Parathyroid adenoma (tissue), 2 donors: ENCODE results near the gene MPV17.
A peak's percentile ranks its signal among the peaks of the same experiment; 100 is the strongest.
"Not testable (repeated sequence)": the region's sequence is repeated elsewhere in the genome, so short reads cannot be mapped to it uniquely, and the experiment has no call there.

Experiments
- H2AFZ ChIP-seq: fragments of 300-600 bp; sonication (generic); one replicate; pipeline ENCODE4 v1.7.0; 2017; ENCODE audit warnings: antibody characterized with exemption, mild to moderate bottlenecking
- H3K27ac ChIP-seq: fragments of 300-600 bp; sonication (generic); one replicate; pipeline ENCODE4 v1.7.0; 2017
- H3K27me3 ChIP-seq: fragments of 300-600 bp; sonication (generic); one replicate; pipeline ENCODE4 v1.7.0; 2017; ENCODE audit warnings: low read length; ENCODE audit not compliant: control insufficient read depth, insufficient read depth
- H3K36me3 ChIP-seq: fragments of 300-600 bp; sonication (generic); one replicate; pipeline ENCODE4 v1.7.0; 2017; ENCODE audit warnings: low read length; ENCODE audit not compliant: control insufficient read depth, insufficient read depth
- H3K4me1 ChIP-seq: fragments of 300-600 bp; sonication (generic); one replicate; pipeline ENCODE4 v1.7.0; 2017; ENCODE audit warnings: control low read depth
- H3K4me2 ChIP-seq: fragments of 300-600 bp; sonication (generic); one replicate; pipeline ENCODE4 v1.7.0; 2017; ENCODE audit warnings: low read length
- H3K4me3 ChIP-seq: fragments of 300-600 bp; sonication (generic); one replicate; pipeline ENCODE4 v1.7.0; 2017; ENCODE audit warnings: low read depth, low read length
- H3K79me2 ChIP-seq: fragments of 300-600 bp; sonication (generic); one replicate; pipeline ENCODE4 v1.7.0; 2017; ENCODE audit warnings: control low read depth
- H3K9ac ChIP-seq: fragments of 300-600 bp; sonication (generic); one replicate; pipeline ENCODE4 v1.7.0; 2017; ENCODE audit warnings: mild to moderate bottlenecking
- H3K9me3 ChIP-seq: fragments of 300-600 bp; sonication (generic); one replicate; pipeline ENCODE4 v1.7.0; 2017; ENCODE audit warnings: low read length; ENCODE audit not compliant: control insufficient read depth
- TF ChIP-seq, protein P1 (sequence below): fragments of 300-600 bp; sonication (generic); IDR thresholded peaks from one replicate; pipeline ENCODE4 v1.7.0; 2017; ENCODE audit warnings: antibody characterized with exemption, mild to moderate bottlenecking
- donor health status: primary hyperparathyroidism.

Gene MPV17

DNA sequence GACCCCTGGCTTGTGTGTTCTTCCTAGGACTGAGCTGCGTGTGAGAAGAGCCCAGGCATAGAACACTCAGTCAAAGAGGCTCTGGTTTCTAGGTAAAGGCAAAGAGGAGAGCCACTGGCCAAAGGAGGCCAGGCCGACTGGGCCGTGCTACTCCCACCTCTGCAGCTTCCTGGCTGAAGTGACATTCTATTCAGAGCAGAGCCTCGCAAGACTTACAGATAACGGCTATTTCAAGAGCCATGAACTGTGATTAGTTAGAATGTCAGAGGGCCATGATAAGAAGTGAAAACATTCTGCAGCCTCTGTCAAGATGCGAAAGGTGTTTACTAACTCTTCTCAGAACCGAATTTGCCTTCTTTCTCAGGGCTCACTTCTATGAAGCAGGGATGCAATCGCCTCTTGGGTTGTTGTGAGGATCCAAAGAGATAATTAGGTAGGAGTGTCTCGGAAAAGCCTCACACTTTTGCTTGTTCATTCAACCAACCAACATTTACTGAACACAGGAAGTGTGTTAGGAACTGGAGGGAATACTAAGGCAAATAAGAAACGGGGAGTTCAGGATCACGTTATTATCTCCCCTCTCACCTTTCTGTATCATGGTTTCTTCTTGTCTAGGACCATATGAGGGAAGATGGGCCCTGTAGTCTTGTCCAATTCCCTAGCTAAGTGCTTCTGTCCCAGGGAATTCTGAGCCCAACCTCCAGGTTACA, 51.1 kb downstream of the MPV17 start:
- Histone ChIP-seq H3K79me2 (no peaks in the 10 kb centered on the region), H3K9ac (no peak overlapping the region), H3K27me3 (no peaks in the 10 kb centered on the region), H3K4me1 (no peaks in the 10 kb centered on the region), H3K27ac (no peak overlapping the region), H3K4me3 (no peak overlapping the region), H3K4me2 (no peak overlapping the region), H3K36me3 (no peaks in the 10 kb centered on the region), H2AFZ (no peak overlapping the region), H3K9me3 (no peaks in the 10 kb centered on the region)
- TF ChIP-seq, protein P1, sequence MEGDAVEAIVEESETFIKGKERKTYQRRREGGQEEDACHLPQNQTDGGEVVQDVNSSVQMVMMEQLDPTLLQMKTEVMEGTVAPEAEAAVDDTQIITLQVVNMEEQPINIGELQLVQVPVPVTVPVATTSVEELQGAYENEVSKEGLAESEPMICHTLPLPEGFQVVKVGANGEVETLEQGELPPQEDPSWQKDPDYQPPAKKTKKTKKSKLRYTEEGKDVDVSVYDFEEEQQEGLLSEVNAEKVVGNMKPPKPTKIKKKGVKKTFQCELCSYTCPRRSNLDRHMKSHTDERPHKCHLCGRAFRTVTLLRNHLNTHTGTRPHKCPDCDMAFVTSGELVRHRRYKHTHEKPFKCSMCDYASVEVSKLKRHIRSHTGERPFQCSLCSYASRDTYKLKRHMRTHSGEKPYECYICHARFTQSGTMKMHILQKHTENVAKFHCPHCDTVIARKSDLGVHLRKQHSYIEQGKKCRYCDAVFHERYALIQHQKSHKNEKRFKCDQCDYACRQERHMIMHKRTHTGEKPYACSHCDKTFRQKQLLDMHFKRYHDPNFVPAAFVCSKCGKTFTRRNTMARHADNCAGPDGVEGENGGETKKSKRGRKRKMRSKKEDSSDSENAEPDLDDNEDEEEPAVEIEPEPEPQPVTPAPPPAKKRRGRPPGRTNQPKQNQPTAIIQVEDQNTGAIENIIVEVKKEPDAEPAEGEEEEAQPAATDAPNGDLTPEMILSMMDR = no peak

DNA sequence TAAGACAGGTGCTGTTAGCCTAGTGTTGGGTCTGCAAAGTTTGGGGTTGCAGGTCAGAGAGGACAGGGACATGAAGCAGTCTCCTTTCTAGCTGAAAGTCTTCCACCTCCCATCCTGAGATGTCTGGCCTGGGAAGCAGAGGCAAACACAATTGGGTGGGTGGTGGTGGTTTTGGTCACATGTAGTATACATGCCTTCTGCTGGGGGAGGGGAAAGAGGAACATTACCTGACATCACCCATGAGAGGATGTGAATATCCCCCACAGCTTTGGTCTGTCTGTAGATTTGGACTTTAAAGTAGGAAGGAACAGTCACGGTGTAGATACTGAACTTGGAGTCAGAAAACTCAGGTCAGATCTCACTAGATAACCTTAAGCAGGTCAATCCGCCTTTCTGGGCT, 52.2 kb downstream of the MPV17 start:
- Histone ChIP-seq H3K27ac (no peak overlapping the region), H2AFZ (no peak overlapping the region), H3K4me1 (no peaks in the 10 kb centered on the region), H3K27me3 (no peaks in the 10 kb centered on the region), H3K4me3 (no peak overlapping the region), H3K4me2 (no peak overlapping the region), H3K9me3 (no peaks in the 10 kb centered on the region), H3K9ac (no peak overlapping the region), H3K79me2 (no peaks in the 10 kb centered on the region), H3K36me3 (no peaks in the 10 kb centered on the region)
- TF ChIP-seq, protein P1 = no peak

DNA sequence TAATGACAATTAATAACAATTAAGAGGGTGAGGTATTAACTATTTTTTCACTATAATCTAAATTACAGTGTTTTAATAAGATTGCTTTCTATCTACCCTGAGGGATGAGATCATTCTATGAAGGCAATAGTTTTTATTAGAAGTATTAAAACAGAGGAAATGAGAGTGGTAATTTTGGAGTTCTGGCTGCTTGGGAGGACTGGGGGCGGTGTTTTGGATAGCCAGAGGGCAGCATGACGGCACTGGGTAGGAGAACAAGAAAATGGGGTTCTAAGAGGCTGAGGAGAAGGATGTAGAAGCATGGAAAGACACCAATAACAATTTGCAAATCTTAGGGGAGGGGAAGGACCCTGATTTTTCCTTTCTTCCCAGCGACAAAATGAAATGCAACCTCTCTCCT, 52.8 kb downstream of the MPV17 start:
- H3K79me2 ChIP-seq = no peaks in the 10 kb centered on the region
- H3K36me3 ChIP-seq = no peaks in the 10 kb centered on the region
- TF ChIP-seq, protein P1 = no peak
- H3K9ac ChIP-seq = no peak overlapping the region
- no peaks in the 10 kb centered on the region for H3K9me3 ChIP-seq
- H3K27me3 ChIP-seq = no peaks in the 10 kb centered on the region
- no peak overlapping the region for H3K4me3 ChIP-seq
- H3K27ac ChIP-seq = no peak overlapping the region
- no peak overlapping the region for H2AFZ ChIP-seq
- H3K4me2 ChIP-seq = no peak overlapping the region
- no peaks in the 10 kb centered on the region for H3K4me1 ChIP-seq

DNA sequence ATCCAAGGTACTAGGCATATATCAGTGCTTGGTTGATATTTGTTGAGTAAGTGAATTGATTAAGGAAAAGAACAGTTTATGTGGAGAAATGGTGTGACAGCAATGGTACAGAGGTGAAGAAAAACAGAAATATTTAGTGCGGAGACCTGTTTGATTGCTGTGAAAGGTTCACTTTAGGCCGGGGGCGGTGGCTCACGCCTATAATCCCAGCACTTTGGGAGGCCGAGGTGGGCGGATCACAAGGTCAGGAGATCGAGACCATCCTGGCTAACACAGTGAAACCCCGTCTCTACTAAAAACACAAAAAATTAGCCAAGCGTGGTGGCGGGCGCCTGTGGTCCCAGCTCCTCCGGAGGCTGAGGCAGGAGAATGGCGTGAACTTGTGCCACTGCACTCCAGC, 54.6 kb downstream of the MPV17 start:
- not testable (repeated sequence) for H3K27me3 ChIP-seq, H3K4me2 ChIP-seq, H3K9ac ChIP-seq, H2AFZ ChIP-seq, H3K27ac ChIP-seq, H3K79me2 ChIP-seq, H3K4me3 ChIP-seq, H3K4me1 ChIP-seq, H3K36me3 ChIP-seq, H3K9me3 ChIP-seq

DNA sequence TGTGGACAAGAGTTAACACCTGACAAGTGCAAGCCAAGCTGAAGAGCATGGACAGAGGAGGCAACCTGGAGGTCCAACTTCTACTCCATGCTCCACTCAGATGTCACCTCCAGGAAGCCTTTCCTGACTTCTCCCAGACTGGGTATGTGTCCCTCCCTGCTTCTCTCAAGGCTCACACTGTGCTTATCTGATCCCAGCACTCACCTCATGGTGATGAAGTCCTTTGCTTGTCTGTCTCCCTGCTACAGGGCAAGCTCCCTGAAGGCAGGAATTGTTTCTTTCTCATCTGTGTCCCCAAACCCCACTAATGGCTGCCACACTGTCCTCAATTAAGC, 57.4 kb downstream of the MPV17 start:
- no peak overlapping the region for H3K9ac ChIP-seq
- H3K27ac ChIP-seq = no peak overlapping the region
- TF ChIP-seq, protein P1 = no peak
- no peaks in the 10 kb centered on the region for H3K9me3 ChIP-seq
- no peak overlapping the region for H3K4me2 ChIP-seq
- no peaks in the 10 kb centered on the region for H3K36me3 ChIP-seq
- no peaks in the 10 kb centered on the region for H3K27me3 ChIP-seq
- peaks cover 5% of the 10 kb centered on the region for H3K4me1 ChIP-seq
- H2AFZ ChIP-seq = no peak overlapping the region
- H3K4me3 ChIP-seq = peak overlapping the region; percentile 10
- H3K79me2 ChIP-seq = no peaks in the 10 kb centered on the region
